PC-9 (cell line): ENCODE data around the gene MSI2. TPM values are rescaled to one million over a fixed set of nuclear protein-coding genes. Genes with fewer than 3 reads are reported as not detected.

Source experiments
- BruUV-seq: library from RNA; stranded (reverse); fragments of 400-500 nt; replicated peaks from 2 replicates; lab custom pipeline; 2021; lab: Mats Ljungman, UMichigan
- CTCF ChIA-PET: fragments of 300-600 bp; sonication (Branson Sonifier 250); formaldehyde crosslinking; loops from one replicate; lab custom pipeline; 2022; ENCODE audit warnings: antibody characterized with exemption; lab: Charles Lee
- POLR2A ChIA-PET: fragments of 300-600 bp; sonication (Branson Sonifier 250); formaldehyde crosslinking; loops from one replicate; lab custom pipeline; 2022; ENCODE audit warnings: antibody characterized with exemption; ENCODE audit not compliant: unreplicated experiment; lab: Charles Lee
- DNase-seq, 2 experiments: peaks; one replicate each; pipeline versions ENCODE4 v3.0.0 to v3.0.0-alpha.2; 2015 to 2022; ENCODE audit warnings: mixed read lengths in 1 of 2
- H2AFZ ChIP-seq: fragments of 200-600 bp; sonication (generic); 2 replicates; pipeline ENCODE4 v1.8.1; 2017; ENCODE audit warnings: antibody characterized with exemption
- H3F3A ChIP-seq: fragments of 200-600 bp; sonication (generic); 2 replicates; pipeline ENCODE4 v1.8.1; 2017; ENCODE audit warnings: antibody characterized with exemption, mild to moderate bottlenecking, low read depth; ENCODE audit not compliant: insufficient read depth
- H3K27ac ChIP-seq: fragments of 200-600 bp; sonication (generic); 2 replicates; pipeline ENCODE4 v1.6.1; 2016; ENCODE audit warnings: mixed run types
- H3K27me3 ChIP-seq: fragments of 200-600 bp; sonication (generic); 2 replicates; pipeline ENCODE4 v1.6.1; 2016; ENCODE audit warnings: low read depth, mixed run types; ENCODE audit not compliant: insufficient read depth
- H3K36me3 ChIP-seq: fragments of 200-600 bp; sonication (generic); 2 replicates; pipeline ENCODE4 v1.6.1; 2016; ENCODE audit warnings: low read depth, mixed run types
- H3K4me1 ChIP-seq: fragments of 200-600 bp; sonication (generic); replicated peaks from 2 replicates; pipeline ENCODE4 v1.6.1; 2016; ENCODE audit warnings: mixed run types; ENCODE audit not compliant: insufficient read depth
- H3K4me2 ChIP-seq: fragments of 200-600 bp; sonication (generic); 2 replicates; pipeline ENCODE4 v1.6.1; 2017; ENCODE audit warnings: mixed run types
- H3K4me3 ChIP-seq: fragments of 200-600 bp; sonication (generic); 2 replicates; pipeline ENCODE4 v1.6.1; 2016; ENCODE audit warnings: mixed run types
- H3K79me2 ChIP-seq: fragments of 200-600 bp; sonication (generic); 2 replicates; pipeline ENCODE4 v1.6.1; 2017; ENCODE audit warnings: low read depth, mixed run types
- H3K9me2 ChIP-seq: fragments of 200-600 bp; sonication (generic); 2 replicates; pipeline ENCODE4 v1.8.1; 2017; ENCODE audit warnings: mild to moderate bottlenecking; ENCODE audit not compliant: insufficient read depth
- H3K9me3 ChIP-seq: fragments of 200-600 bp; sonication (generic); 2 replicates; pipeline ENCODE4 v1.8.1; 2016; ENCODE audit warnings: low read depth; ENCODE audit not compliant: insufficient read depth
- H4K20me1 ChIP-seq: fragments of 200-600 bp; sonication (generic); 2 replicates; pipeline ENCODE4 v1.8.1; 2017; ENCODE audit not compliant: insufficient read depth
- CTCF ChIP-seq: fragments of 200-600 bp; sonication (generic); conservative IDR thresholded peaks from 2 replicates; pipeline ENCODE4 v1.6.1; 2017; ENCODE audit warnings: mixed run types, antibody characterized with exemption, mild to moderate bottlenecking, moderate library complexity
- EZH2 ChIP-seq: fragments of 200-600 bp; sonication (generic); IDR thresholded peaks from 2 replicates; pipeline ENCODE4 v1.8.0; 2017; ENCODE audit warnings: antibody characterized with exemption, low read depth
- intact Hi-C: fragments of 100-400 bp; cut with micrococcal nuclease; formaldehyde crosslinking; loops from one replicate; pipeline ENCODE4 v1.10.0; 2022; ENCODE audit not compliant: unreplicated experiment
- total RNA-seq: library from RNA; stranded (reverse); gene quantifications from 2 replicates; pipeline ENCODE4 v1.2.3, GENCODE V29; 2021

MSI2 gene
- total RNA-seq, 1 experiment from 2014 or later: 15.7 TPM

- H3K9me3 ChIP-seq: no peaks in the 10 kb centered on the region
- DNase-seq: no peak
- H3F3A ChIP-seq: no peaks in the 10 kb centered on the region
- H3K27ac ChIP-seq: no peak overlapping the region
- intact Hi-C loops: no loop called here
- CTCF ChIA-PET: no interaction called here
- H3K27me3 ChIP-seq: peaks cover 16% of the 10 kb centered on the region
- peaks cover 11% of the 10 kb centered on the region for H3K4me1 ChIP-seq
- H3K4me3 ChIP-seq: no peak overlapping the region
- POLR2A ChIA-PET: no interaction called here
- TF ChIP-seq CTCF (no peak), EZH2 (no peak)
- no peaks in the 10 kb centered on the region for H4K20me1 ChIP-seq
- BruUV-seq: no TSS peak
- H3K4me2 ChIP-seq: no peak overlapping the region
- no peaks in the 10 kb centered on the region for H3K36me3 ChIP-seq
- H3K9me2 ChIP-seq: no peaks in the 10 kb centered on the region
- no peaks in the 10 kb centered on the region for H3K79me2 ChIP-seq
- no peak overlapping the region for H2AFZ ChIP-seq
Observed at GRCh38 chr17:57482657-57483056, 226.3 kb downstream of the MSI2 start.

GRCh38 chr17:57484081-57484666 is 227.9 kb downstream of the MSI2 start:
- no TSS peak for BruUV-seq
- ChIA-PET CTCF (no interaction called here), POLR2A (no interaction called here)
- Histone ChIP-seq H3K27me3 (peaks cover 21% of the 10 kb centered on the region), H4K20me1 (no peaks in the 10 kb centered on the region), H3K36me3 (no peaks in the 10 kb centered on the region), H3K27ac (no peak overlapping the region), H3K9me3 (no peaks in the 10 kb centered on the region), H2AFZ (no peak overlapping the region), H3K4me3 (no peak overlapping the region), H3K9me2 (no peaks in the 10 kb centered on the region), H3K79me2 (no peaks in the 10 kb centered on the region), H3K4me1 (peaks cover 11% of the 10 kb centered on the region), H3F3A (no peaks in the 10 kb centered on the region), H3K4me2 (no peak overlapping the region)
- DNase-seq: no peak
- intact Hi-C loops: no loop called here
- TF ChIP-seq CTCF (no peak), EZH2 (no peak)

- Histone ChIP-seq H3F3A (no peaks in the 10 kb centered on the region), H3K4me2 (no peak overlapping the region), H3K36me3 (no peaks in the 10 kb centered on the region), H3K79me2 (no peaks in the 10 kb centered on the region), H3K27ac (no peak overlapping the region), H4K20me1 (no peaks in the 10 kb centered on the region), H2AFZ (no peak overlapping the region), H3K4me1 (peaks cover 11% of the 10 kb centered on the region), H3K9me2 (no peaks in the 10 kb centered on the region), H3K27me3 (peaks cover 21% of the 10 kb centered on the region), H3K4me3 (no peak overlapping the region), H3K9me3 (no peaks in the 10 kb centered on the region)
- DNase-seq: no peak
- ChIA-PET CTCF (no interaction called here), POLR2A (no interaction called here)
- no peak for TF ChIP-seq CTCF
- TF ChIP-seq EZH2: no peak
- BruUV-seq: no TSS peak
- intact Hi-C loops: no loop called here
Observed at GRCh38 chr17:57484826-57485565, 228.7 kb downstream of the MSI2 start.
